Stromal cell of bone marrow (primary cell): Measurements from ENCODE around the gene PIK3AP1.
"Not testable (repeated sequence)": the region's sequence is repeated elsewhere in the genome, so short reads cannot be mapped to it uniquely, and the experiment has no call there.

ENCODE experiments used
- DNase-seq: peaks from one replicate; pipeline ENCODE4 v3.0.0-alpha.2; 2012; ENCODE audit warnings: low read depth

The PIK3AP1 gene

DNA sequence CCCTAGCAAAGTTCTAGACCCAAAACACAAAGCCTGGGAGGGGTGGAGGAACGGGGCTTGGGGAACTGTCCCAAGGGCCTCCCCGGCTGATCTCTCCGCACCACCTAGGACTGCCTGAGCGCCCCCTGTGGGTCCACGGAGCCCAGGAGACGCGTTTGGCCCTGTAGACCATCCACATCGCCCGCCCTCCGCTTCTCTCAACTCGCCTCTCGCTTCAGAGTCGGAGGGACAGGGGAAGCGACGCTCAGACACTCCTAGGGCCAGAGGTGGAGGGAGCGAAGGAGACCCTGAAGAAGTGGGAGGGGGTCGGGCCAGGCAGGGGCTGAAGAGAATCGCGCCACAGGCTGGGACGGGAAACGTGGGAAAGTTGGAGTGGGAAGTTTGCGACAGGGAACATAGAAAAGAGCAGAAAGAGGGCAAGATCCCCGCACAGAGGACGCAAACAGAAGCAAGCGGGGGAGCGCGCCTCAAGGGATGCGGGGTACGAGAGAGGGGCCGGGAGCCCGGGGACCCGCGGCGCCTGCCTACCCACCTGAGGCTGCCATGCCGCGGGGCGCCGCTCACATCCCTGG is 378 bp downstream of the PIK3AP1 start:
- no peak for DNase-seq

DNA sequence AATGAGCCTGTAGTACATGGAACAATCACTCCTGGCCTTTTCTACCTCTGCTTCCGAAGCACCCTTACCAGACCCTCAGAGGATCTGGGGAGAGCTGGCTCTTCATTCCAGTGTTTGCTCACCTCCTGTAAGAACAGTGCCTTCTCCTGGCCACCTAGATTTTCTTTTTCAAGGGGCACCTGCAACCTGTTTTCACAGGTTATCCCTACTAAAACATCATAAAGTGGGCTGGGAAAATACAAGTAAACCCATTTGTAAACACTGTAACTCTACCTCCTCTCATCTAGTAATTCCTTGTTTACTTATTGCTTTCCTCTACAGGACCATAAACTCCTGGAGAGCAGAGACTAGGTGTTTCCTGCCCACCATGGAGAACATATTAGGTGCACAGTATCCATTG is 1.1 kb downstream of the PIK3AP1 start:
- DNase-seq: no peak

DNA sequence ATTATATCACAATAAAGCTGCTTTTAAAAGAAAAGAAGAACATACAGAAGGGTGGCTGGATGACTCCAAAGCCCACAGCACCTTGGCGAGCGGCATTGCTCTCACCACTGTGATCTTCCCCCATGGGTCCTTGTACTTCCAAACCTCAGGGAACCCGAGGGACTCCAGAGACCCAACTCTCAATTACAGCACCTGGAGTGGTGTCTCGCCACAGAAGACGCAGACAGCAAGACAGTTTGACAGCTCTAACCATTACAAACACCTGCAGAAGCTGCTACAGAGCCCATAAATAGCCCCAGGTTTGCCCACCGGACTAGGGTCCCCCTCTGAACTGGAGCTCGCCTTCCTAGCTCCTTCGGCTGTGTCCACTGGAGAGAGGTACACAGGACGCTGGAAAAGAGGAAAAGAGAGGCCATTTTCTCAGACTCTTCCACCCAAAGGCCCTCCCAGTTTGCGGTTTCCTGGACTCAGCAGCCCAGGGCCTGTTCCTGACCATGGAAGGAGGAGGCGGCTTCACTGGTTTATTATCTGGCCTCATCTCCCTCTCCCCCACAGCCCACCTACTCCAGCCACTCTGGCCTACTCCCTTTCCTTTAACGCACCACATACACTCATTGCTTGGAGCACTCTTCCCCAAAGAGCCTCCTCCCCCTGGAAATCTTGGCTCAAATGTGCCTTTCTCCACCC is 1.9 kb downstream of the PIK3AP1 start:
- DNase-seq: no peak

DNA sequence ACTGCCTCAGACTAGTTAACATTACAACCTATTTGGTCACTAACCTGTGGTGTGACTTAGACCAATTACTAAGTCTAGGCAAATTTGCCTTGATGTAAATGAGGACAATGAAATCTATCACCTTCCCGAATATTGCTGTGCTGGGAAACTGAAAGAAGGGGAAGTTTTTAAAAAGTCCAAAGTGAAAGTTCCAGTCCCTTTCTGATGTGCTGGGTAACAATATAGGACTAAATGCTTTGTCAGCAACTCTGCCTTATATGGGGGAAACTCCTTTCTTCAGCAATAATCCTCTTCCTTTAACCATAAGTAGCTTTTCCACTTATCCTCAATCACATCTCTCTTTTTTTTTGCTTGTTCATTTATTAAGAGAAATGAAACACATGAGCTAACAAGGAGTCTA is 3.9 kb downstream of the PIK3AP1 start:
- DNase-seq: no peak

DNA sequence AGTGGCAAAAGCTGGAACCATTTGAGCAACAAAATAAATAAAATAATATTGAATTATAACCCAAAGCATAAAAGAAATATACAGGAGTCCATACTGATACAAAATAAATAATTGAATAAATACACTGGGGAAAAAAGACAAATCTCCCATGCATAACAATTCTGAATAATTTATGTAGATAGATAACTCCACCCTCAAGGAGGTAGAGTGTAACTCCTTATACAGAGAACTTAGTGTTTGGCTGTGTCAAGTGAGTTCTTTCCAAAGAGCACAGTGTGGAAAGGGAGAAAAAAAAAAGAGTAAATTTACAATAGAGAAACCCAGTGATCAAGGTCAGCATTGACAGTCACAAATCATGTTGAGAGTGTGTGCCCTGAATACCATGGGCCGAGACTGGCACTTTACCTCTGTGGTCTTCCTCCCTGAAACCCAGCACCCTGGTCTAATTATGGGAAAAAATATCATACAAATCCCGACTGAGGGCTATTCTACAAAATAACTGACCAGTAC is 5.5 kb downstream of the PIK3AP1 start:
- DNase-seq: no peak

DNA sequence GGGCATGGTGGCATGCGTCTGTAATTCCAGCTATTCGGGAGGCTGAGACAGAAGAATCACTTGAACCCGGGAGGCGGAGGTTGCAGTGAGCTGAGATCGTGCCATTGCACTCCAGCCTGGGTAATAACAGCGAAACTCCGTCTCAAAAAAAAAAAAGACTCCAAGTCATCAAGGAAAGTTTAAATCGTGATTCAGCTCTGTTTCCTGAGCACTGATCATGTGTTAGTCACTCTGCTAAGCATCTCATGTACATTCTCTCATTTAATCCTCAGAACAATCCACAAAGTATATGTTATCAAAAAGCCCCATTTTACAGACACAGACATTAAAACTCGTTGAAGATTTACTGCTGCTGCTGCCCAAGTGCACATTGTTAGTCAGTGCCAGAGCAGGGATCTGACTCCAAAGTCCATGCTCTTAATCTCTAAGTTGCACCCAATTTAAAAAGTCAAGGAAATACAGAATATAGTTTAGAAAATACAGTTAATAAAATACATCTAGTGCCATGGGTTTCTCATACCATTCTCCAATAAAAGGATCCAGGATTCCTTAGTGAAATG is 6.2 kb downstream of the PIK3AP1 start:
- DNase-seq: peak; percentile 9

DNA sequence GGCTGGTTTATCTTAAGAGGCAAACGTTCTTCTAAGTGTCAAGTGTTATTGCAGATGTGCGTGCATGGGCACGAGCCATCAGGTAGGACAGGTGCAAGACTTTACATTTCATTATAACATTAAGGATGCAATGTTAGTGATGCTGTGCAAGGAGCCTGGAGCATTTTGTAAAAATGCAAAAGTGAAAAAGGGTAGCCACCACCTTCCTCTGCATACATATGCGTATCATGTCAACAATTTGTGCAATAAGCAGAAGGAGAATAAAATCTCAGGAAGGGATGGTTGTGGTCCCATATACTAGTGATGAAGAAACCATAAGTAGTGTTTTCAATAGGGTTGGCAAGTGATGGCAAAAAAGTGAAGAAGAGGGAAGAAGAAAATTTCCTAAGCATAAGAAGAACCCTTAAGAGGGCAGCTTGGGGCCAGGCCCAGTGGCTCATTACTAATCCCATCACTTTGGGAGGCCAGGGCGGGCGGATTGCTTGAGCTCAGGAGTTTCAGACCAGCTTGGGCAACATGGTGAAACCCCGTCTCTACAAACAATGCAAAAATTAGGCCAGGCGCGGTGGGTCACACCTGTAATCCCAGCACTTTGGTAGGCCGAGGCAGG is 7.5 kb downstream of the PIK3AP1 start:
- no peak for DNase-seq

DNA sequence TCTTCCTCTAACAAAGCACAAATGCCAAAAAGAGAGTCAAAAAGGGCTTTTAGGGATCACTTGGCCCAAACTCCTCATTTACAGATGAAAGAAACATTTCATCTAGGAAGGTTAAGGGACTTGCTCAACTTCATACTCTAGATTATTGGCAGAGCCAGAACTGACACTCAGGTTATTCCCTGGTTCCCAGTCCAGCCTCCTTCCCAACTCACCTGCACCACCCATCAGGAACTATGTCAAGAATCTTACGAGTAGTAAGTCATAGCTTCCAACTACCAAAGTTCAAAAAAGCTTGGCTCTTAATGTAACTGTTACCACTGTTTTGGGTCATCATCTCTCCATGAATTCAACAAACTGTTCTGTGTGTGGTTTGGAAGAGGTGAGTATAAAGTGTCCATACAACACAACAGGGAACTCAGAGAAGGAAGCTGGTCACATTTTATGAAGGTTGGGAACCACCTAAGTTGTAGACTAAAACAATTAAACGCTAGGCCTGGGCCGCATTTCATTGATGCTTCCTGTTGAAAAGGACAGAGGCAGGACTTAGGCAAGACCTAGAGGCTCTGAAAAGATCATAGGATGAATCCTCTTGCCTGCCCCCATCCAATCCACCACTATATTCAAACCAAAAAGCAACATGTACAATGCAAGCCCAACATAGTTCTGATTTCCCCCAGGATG is 9.1 kb downstream of the PIK3AP1 start:
- DNase-seq: no peak

DNA sequence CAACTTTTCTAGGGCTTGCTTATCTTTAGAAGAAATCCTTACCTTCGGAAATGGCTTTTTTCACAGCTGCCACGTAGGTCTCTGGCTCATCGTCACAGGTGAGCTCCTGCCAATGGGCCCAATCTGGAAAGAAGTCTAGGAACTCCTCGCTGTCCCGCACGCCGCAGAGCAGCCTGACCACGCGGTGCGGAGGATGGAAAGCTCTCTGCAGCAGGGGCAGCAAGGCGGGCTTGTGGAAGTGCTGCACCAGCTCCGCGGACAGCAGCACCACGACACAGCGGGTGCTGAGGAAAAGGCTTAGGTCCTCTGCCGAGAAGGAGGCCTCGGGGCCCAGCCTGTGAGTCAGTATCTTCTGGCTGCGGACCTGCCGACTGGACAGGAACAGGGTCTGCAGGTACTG is 10.8 kb downstream of the PIK3AP1 start:
- DNase-seq: no peak

DNA sequence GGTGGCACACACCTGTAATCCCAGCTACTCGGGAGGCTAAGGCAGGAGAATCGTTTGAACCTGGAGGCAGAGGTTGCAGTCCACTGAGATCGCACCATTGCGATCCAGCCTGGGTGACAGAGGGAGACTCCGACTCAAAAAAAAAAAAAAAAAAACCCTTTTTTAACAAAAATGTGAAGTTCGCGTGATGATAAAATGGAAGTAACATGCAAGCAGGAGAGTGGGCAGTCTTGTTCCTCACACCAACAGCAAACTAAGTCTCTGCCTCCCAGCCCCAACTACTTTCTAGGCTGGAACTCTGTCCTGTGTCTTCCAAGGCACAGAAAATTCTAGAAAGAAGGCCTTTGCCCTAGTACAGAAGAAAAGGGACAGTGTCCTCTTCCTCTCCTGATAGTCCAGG is 11.3 kb downstream of the PIK3AP1 start:
- DNase-seq: no peak

DNA sequence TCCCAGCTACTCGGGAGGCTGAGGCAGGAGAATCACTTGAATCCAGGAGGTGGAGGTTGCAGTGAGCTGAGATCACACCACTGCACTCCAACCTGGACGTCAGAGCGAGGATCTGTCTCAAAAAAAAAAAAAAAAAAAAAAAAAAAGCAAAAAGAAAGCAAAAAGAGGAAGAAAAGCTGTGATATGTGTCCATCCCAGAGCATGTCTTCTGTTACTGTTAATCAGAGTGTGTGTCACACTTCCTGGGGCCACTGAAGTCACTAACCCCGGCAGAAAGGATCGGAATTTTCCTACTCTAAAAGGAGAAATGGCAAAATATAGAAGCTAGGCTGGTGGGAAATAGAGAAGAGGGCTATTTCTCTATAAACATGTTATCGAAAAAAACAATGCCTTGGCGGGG is 11.9 kb downstream of the PIK3AP1 start:
- no peak for DNase-seq

DNA sequence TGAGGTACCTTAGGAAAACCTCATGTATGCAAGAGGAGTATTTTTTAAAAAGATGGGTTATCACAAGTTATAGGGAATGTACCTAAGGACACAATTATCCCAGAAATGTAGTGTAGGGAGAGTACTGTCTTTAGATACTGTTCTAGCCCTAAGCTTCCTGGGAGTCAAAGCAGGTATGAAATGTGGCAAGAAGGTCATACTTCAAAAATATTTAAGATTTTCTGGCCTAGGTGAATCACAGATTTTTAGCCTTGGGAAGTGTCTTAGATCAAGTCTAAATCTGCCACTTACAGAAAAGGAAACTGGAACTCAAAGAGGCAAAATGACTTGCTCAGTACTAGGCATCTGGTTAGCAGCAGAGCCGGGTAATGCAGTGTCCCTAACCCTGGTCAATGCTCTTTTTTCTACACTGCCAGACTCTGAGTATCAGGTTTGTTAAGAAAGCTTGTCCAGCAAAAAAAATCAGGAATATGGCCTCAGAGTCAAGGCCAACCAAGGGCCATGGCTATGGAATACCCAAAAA is 13.9 kb downstream of the PIK3AP1 start:
- DNase-seq: no peak

DNA sequence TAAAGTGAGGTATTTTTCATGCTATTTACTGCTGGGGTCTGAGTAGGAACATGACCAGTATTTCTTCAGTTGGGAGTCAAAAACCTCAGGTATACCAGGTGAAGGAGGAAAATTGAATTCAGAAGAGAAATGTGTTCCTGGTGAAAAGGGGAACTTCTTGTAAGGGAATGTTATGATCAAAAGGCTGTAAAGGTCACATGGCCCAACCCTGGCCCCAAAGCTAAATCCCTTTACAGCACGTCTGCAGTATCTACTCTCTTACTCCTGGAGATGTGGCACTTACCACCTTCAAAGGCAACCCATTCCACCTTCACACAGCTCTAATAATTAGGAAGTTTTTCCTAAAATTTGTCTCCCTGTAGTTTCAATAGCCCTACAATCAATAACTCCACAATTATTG is 15.2 kb downstream of the PIK3AP1 start:
- no peak for DNase-seq

DNA sequence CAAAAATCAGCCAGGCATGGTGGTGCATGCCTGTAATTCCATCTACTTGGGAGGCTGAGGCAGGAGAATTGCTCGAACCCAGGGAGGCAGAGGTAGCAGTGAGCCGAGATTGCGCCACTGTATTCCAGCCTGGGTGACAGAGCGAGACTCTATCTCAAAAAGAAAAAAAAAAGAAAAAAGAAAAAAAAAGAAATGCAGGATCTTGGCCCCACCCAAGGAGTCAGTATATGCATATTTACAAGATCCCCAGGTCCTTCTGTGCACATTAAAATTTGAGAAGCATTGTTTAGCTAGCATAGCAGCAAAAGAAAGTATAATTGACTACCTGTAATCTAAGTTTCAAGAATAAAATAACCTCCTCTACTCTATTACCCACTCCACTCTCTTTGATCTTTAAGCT is 15.8 kb downstream of the PIK3AP1 start:
- no peak for DNase-seq

DNA sequence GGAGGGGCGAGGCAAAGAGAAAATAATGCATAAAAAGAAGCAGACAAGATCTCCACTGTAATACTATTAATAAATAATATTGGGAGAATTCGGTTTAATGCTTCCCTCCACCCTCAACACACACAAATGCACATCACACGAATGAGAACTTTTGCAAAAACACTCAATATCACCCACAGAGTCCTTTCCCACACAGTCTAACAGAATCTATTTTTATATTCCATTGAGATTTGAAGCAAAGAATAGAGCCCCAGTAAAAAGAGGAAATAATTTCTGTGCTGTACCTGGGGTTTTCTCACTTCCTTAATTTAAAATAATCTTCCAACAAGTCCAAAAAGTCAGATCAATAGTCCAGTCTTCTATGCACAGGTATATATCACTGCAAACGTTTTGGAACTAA is 17.0 kb downstream of the PIK3AP1 start:
- DNase-seq: no peak

DNA sequence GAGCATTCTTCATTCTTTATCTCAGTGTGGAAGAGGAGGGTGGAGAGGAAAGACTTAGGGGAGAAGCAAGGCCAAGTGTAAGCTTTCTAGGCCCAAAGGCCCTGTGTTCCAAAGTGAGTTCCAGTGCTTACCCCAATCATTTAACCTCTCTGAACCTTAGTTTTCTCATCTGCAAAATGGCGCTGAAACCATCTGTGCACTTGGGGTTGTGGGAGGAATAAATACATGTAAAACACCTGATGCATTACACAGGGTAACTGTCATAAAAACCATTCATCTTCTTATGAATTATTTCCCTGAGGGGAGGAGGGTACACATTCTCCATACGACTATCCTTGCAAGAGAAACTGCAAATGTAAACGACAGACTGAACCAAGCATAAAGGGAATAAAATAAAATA is 19.0 kb downstream of the PIK3AP1 start:
- DNase-seq: no peak

DNA sequence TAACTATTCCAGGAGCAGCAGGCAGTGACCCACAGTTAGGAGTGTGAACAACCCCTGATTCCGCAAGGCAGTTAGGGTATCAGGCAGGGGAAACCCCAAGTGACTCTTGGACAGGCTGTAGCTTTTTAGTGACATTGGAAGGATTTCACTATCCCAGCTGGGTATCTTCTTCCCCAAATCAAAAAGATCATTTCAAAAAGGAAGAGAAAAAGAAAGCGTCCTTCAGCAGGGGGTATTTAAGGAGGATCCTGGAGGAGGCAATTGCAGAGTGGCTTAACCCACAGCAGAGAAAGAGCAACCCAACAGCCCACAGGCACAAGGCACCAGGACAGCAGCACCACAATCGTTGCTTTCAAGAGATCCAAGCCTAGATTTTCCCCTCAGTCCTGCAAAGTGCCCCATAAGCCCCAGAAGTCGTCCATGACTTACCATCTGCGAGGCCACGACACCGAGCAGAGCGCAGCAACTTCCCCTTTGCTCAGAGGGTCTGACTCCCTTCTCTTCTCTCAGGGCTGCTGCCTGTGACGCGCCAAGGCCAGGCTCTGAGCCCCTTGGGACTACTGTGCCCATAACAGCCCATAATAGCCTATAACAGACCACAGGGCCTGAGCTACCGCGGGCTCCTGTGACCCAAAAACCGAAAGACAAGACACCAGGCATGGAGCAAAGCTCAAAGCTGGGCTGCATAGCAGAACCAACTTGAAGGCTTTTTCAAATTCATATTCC is 19.8 kb downstream of the PIK3AP1 start:
- no peak for DNase-seq

DNA sequence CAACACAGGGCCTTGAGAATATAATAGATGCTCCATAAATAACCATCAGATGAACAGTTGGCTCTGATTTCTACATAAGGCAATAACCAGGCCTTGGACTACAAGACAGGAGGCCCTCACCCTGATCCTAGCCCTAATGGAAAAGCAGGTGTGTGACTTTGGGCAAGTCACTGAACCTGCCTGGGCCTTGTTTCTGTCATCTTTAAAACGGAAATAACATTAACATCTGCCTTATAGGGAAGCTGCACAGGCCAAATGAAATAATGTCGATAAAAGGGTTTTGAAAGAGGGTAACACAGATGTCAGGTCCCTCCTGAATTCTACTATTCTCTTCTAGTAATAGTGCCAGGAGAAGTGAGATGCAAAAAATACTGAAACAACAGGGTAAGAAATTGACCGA is 20.7 kb downstream of the PIK3AP1 start:
- DNase-seq: no peak

DNA sequence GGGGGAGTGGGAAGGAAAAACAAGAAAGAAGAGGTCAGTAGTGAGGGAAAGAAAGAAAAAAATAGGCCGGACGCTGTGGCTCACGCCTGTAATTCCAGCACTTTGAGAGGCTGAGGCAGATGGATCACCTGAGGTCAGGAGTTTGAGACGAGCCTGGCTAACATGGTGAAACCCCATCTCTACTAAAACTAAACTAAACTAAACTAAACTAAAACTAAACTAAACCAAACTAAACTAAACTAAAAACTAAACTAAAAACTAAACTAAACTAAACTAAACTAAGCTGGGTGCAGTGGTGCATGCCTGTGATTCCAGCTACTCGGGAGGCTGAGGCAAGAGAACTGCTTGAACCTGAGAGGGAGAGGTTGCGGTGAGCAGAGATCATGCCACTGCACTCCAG is 22.0 kb downstream of the PIK3AP1 start:
- DNase-seq: not testable (repeated sequence)

DNA sequence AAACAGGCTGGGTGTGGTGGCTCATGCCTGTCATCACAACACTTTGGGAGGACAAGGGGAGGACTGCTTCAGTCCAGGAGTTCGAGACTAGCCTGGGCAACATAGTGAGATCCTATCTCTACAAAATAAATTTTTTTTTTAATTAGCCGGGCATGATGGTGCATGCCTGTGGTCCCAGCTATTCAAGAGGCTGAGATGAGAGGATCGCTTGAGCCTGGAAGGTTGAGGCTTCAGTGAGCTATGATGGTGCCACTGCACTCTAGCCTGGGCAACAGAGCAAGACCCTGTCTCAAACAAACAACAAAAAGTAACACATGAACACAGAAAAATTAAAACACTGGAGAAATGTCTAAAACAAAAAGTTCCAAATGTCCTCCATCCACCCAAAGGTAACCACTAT is 22.9 kb downstream of the PIK3AP1 start:
- DNase-seq: no peak

DNA sequence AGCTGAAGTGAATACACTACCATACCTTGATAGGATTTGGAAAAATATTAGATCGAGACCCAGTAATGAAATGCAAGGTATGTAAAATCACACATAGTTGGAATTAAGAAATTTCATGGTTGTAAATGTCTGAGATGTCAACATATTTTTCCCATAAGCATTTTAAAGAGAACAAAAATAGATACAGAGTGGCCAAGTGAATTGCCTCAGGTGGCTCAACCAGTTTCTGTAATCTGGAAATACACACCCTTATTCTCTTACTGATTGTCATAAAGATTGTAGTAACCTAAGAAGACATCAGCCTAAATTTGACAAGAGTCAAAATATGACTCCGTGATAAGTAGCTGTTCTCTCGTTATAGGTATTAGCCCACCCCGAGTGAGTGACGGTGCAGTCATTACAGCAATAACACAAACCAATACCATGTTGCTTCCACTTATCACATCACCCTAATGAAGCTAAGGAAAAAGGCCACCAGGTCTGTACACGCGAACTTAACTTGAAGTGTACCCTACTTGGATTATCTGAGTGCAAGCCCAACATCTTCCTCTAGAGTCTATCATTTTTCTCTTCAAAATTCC is 23.4 kb downstream of the PIK3AP1 start:
- DNase-seq: no peak
